Neural progenitor cell (in vitro differentiated cells): ENCODE results near the gene BTRC. TPM values are rescaled to one million over a fixed set of nuclear protein-coding genes. Genes with fewer than 3 reads are reported as not detected.
"Not testable (repeated sequence)": the region's sequence is repeated elsewhere in the genome, so short reads cannot be mapped to it uniquely, and the experiment has no call there.

ENCODE experiments used
- DNase-seq: peaks from one replicate; pipeline ENCODE4 v3.0.0-alpha.2; 2016; ENCODE audit warnings: low spot score
- H2AFZ ChIP-seq: fragments of 200-600 bp; sonication (generic); replicated peaks from 2 replicates; pipeline ENCODE4 v1.6.1; 2016; ENCODE audit warnings: antibody characterized with exemption
- H3F3A ChIP-seq: fragments of 200-600 bp; sonication (generic); 2 replicates; pipeline ENCODE4 v1.6.1; 2016; ENCODE audit warnings: antibody characterized with exemption, low read depth
- H3K27ac ChIP-seq: fragments of 200-600 bp; sonication (generic); 2 replicates; pipeline ENCODE4 v1.5.1; 2016; ENCODE audit warnings: mild to moderate bottlenecking
- H3K27me3 ChIP-seq: fragments of 200-600 bp; sonication (generic); 2 replicates; pipeline ENCODE4 v1.6.1; 2016; ENCODE audit warnings: mild to moderate bottlenecking, moderate library complexity
- H3K36me3 ChIP-seq: fragments of 200-600 bp; sonication (generic); 2 replicates; pipeline ENCODE4 v1.5.1; 2016
- H3K4me1 ChIP-seq: fragments of 200-600 bp; sonication (generic); 2 replicates; pipeline ENCODE4 v1.6.1; 2016; ENCODE audit warnings: mixed run types
- H3K4me2 ChIP-seq: fragments of 200-600 bp; sonication (generic); 2 replicates; pipeline ENCODE4 v1.6.1; 2016
- H3K4me3 ChIP-seq: fragments of 200-600 bp; sonication (generic); 2 replicates; pipeline ENCODE4 v1.5.1; 2016
- H3K79me2 ChIP-seq: fragments of 200-600 bp; sonication (generic); 2 replicates; pipeline ENCODE4 v1.6.1; 2016; ENCODE audit warnings: low read depth
- H3K9ac ChIP-seq: fragments of 200-600 bp; sonication (generic); 2 replicates; pipeline ENCODE4 v1.6.1; 2016
- H3K9me3 ChIP-seq: fragments of 200-600 bp; sonication (generic); 2 replicates; pipeline ENCODE4 v1.5.1; 2016; ENCODE audit warnings: low read depth
- H4K20me1 ChIP-seq: fragments of 200-600 bp; sonication (generic); 2 replicates; pipeline ENCODE4 v1.6.1; 2016; ENCODE audit warnings: low read depth
- H3K27ac Mint-ChIP-seq: 3 replicates; pipeline ENCODE4 v1.8.0; 2021; ENCODE audit warnings: mixed read lengths
- H3K27me3 Mint-ChIP-seq: 2 replicates; pipeline ENCODE4 v1.8.0; 2022; ENCODE audit warnings: low read depth, mild to moderate bottlenecking, inconsistent platforms, moderate library complexity, mixed read lengths; ENCODE audit not compliant: insufficient read depth
- H3K36me3 Mint-ChIP-seq: 3 replicates; pipeline ENCODE4 v1.8.0; 2021; ENCODE audit warnings: mixed read lengths
- H3K4me1 Mint-ChIP-seq: 3 replicates; pipeline ENCODE4 v1.8.0; 2021; ENCODE audit warnings: mixed read lengths
- H3K4me3 Mint-ChIP-seq: 3 replicates; pipeline ENCODE4 v1.8.0; 2021; ENCODE audit warnings: mild to moderate bottlenecking, moderate library complexity, mixed read lengths
- H3K9me3 Mint-ChIP-seq: 3 replicates; pipeline ENCODE4 v1.8.0; 2020; ENCODE audit warnings: mixed read lengths
- EZH2 ChIP-seq: fragments of 200-600 bp; sonication (generic); IDR thresholded peaks from 2 replicates; pipeline ENCODE4 v1.6.1; 2017; ENCODE audit warnings: antibody characterized with exemption, mild to moderate bottlenecking, moderate library complexity
- EZH2phosphoT487 ChIP-seq: fragments of 200-600 bp; sonication (generic); IDR thresholded peaks from 2 replicates; pipeline ENCODE4 v1.6.1; 2017; ENCODE audit warnings: antibody characterized with exemption
- total RNA-seq: library from RNA; depleted of rRNA; stranded (reverse); fragments of >200 nt; gene quantifications from 2 replicates; pipeline ENCODE4 v1.2.3, GENCODE V29; 2015; ENCODE audit warnings: low replicate concordance
- TF ChIP-seq, protein P1 (sequence below): fragments of 200-600 bp; sonication (generic); IDR thresholded peaks from 2 replicates; pipeline ENCODE4 v1.5.1; 2017; ENCODE audit warnings: antibody characterized with exemption, mild to moderate bottlenecking

BTRC gene
- total RNA-seq, 1 donor from 2014 or later = 25.4 TPM

DNA sequence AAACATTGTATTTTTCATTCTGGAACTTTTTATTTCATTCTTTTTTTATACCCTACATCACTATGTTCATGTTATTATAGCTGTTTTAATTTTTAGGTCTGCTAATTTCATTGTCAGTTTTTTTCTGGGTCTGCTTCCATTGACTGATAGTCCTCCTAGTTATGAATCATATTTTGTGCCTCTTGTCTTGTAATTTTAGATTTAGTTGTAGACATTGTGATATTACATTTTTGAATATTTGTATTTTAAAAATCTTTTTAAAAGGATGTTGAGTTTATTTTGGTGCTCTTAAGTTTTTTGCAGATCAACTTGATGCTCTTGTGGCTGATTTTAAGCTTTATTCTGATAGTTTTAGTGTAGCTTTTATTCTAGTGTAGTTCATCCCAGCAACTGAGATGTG lies 57.6 kb downstream of the BTRC start:
- H3K27ac Mint-ChIP-seq = no peak overlapping the region
- peaks cover 2% of the 10 kb centered on the region for H3K27me3 Mint-ChIP-seq
- TF ChIP-seq EZH2phosphoT487 = no peak
- TF ChIP-seq EZH2 = no peak
- H3K9me3 Mint-ChIP-seq = peaks cover 12% of the 10 kb centered on the region
- peaks cover 3% of the 10 kb centered on the region for H3K36me3 Mint-ChIP-seq
- no peaks in the 10 kb centered on the region for H3K27me3 ChIP-seq
- no peak overlapping the region for H3K4me3 Mint-ChIP-seq
- H3K4me1 ChIP-seq = peaks cover 5% of the 10 kb centered on the region
- no peaks in the 10 kb centered on the region for H4K20me1 ChIP-seq
- no peaks in the 10 kb centered on the region for H3K9me3 ChIP-seq
- H3K27ac ChIP-seq = no peak overlapping the region
- no peak overlapping the region for H2AFZ ChIP-seq
- no peaks in the 10 kb centered on the region for H3K4me1 Mint-ChIP-seq
- no peaks in the 10 kb centered on the region for H3K79me2 ChIP-seq
- DNase-seq = no peak
- H3K4me3 ChIP-seq = no peak overlapping the region
- H3K36me3 ChIP-seq = no peaks in the 10 kb centered on the region
- no peak overlapping the region for H3K4me2 ChIP-seq
- H3K9ac ChIP-seq = no peak overlapping the region
- H3F3A ChIP-seq = no peaks in the 10 kb centered on the region

DNA sequence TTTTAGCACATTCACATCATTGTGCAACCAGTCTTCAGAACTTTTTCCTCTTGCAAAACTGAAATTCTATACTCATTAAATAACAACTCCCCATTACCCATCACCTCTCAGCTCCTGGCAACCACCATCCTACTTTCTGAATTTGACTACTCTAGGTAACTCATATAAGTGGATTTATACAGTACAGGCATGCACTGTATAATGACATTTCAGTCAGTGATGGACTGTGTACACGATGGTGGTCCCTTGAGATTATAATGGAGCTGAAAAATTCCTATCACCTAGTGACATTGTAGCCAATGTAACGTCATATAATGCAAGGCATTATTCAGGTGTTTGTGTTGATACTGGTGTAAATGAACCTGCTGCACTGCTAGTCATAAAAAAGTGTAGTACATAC lies 60.1 kb downstream of the BTRC start:
- Histone ChIP-seq H3K4me1 (peaks cover 5% of the 10 kb centered on the region), H3K9me3 (no peaks in the 10 kb centered on the region), H3K4me3 (no peak overlapping the region), H3K36me3 (no peaks in the 10 kb centered on the region), H2AFZ (no peak overlapping the region), H4K20me1 (peaks cover 6% of the 10 kb centered on the region), H3K27ac (no peak overlapping the region), H3K79me2 (peaks cover 8% of the 10 kb centered on the region), H3K27me3 (no peaks in the 10 kb centered on the region), H3F3A (no peaks in the 10 kb centered on the region), H3K4me2 (no peak overlapping the region), H3K9ac (no peak overlapping the region)
- no peak overlapping the region for H3K4me3 Mint-ChIP-seq
- peaks cover 2% of the 10 kb centered on the region for H3K27me3 Mint-ChIP-seq
- TF ChIP-seq, protein P1, sequence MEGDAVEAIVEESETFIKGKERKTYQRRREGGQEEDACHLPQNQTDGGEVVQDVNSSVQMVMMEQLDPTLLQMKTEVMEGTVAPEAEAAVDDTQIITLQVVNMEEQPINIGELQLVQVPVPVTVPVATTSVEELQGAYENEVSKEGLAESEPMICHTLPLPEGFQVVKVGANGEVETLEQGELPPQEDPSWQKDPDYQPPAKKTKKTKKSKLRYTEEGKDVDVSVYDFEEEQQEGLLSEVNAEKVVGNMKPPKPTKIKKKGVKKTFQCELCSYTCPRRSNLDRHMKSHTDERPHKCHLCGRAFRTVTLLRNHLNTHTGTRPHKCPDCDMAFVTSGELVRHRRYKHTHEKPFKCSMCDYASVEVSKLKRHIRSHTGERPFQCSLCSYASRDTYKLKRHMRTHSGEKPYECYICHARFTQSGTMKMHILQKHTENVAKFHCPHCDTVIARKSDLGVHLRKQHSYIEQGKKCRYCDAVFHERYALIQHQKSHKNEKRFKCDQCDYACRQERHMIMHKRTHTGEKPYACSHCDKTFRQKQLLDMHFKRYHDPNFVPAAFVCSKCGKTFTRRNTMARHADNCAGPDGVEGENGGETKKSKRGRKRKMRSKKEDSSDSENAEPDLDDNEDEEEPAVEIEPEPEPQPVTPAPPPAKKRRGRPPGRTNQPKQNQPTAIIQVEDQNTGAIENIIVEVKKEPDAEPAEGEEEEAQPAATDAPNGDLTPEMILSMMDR = no peak
- TF ChIP-seq EZH2 (no peak), EZH2phosphoT487 (no peak)
- no peaks in the 10 kb centered on the region for H3K4me1 Mint-ChIP-seq
- H3K27ac Mint-ChIP-seq = no peak overlapping the region
- peaks cover 3% of the 10 kb centered on the region for H3K36me3 Mint-ChIP-seq
- H3K9me3 Mint-ChIP-seq = peaks cover 12% of the 10 kb centered on the region
- DNase-seq = no peak

DNA sequence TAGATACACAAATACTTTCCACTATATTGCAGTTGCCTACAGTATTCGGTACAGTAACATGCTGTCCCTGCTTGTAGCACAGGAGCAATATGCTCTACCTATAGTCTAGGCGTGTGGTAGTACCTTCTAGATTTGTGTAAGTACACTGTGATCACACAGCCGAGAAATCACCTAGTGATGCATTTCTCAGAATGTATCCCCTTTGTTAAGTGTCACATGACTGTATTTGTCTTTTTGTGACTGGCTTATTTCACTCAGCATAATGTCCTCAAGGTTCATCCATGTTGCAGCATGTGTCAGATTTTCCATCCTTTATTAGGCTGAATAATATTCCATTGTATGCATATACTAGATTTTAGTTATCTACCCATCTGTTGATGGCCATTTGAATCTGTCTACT lies 61.9 kb downstream of the BTRC start:
- TF ChIP-seq EZH2phosphoT487 (no peak), EZH2 (no peak)
- TF ChIP-seq, protein P1 = no peak
- Histone ChIP-seq H2AFZ (no peak overlapping the region), H3K4me2 (no peak overlapping the region), H3K4me3 (no peak overlapping the region), H3F3A (no peaks in the 10 kb centered on the region), H3K4me1 (peaks cover 5% of the 10 kb centered on the region), H3K27ac (no peak overlapping the region), H4K20me1 (peaks cover 10% of the 10 kb centered on the region), H3K27me3 (no peaks in the 10 kb centered on the region), H3K9ac (no peak overlapping the region), H3K79me2 (peaks cover 8% of the 10 kb centered on the region), H3K36me3 (no peaks in the 10 kb centered on the region), H3K9me3 (no peaks in the 10 kb centered on the region)
- H3K36me3 Mint-ChIP-seq = peaks cover 3% of the 10 kb centered on the region
- H3K9me3 Mint-ChIP-seq = peaks cover 7% of the 10 kb centered on the region
- H3K4me3 Mint-ChIP-seq = no peak overlapping the region
- H3K27ac Mint-ChIP-seq = no peak overlapping the region
- H3K27me3 Mint-ChIP-seq = peaks cover 2% of the 10 kb centered on the region
- no peaks in the 10 kb centered on the region for H3K4me1 Mint-ChIP-seq
- no peak for DNase-seq

DNA sequence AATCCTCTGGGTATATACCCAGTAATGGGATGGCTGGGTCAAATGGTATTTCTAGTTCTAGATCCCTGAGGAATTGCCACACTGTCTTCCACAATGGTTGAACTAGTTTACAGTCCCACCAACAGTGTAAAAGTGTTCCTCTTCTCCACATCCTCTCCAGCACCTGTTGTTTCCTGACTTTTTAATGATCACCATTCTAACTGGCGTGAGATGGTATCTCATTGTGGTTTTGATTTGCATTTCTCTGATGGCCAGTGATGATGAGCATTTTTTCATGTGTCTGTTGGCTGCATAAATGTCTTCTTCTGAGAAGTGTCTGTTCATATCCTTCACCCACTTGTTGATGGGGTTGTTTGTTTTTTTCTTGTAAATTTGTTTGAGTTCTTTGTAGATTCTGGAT lies 68.0 kb downstream of the BTRC start:
- H3K4me3 ChIP-seq, H3K4me1 Mint-ChIP-seq, H3K27me3 Mint-ChIP-seq, H3K27ac ChIP-seq, H3K9me3 ChIP-seq, H4K20me1 ChIP-seq, H3K9me3 Mint-ChIP-seq, DNase-seq, H2AFZ ChIP-seq, H3K9ac ChIP-seq, H3K4me2 ChIP-seq, H3K36me3 Mint-ChIP-seq, H3K4me3 Mint-ChIP-seq, H3K27ac Mint-ChIP-seq, H3K4me1 ChIP-seq, H3K27me3 ChIP-seq, H3K36me3 ChIP-seq, H3F3A ChIP-seq: not testable (repeated sequence)
- peaks cover 15% of the 10 kb centered on the region for H3K79me2 ChIP-seq
